ENCODE data around the gene CDRT4.

Gene CDRT4

DNA sequence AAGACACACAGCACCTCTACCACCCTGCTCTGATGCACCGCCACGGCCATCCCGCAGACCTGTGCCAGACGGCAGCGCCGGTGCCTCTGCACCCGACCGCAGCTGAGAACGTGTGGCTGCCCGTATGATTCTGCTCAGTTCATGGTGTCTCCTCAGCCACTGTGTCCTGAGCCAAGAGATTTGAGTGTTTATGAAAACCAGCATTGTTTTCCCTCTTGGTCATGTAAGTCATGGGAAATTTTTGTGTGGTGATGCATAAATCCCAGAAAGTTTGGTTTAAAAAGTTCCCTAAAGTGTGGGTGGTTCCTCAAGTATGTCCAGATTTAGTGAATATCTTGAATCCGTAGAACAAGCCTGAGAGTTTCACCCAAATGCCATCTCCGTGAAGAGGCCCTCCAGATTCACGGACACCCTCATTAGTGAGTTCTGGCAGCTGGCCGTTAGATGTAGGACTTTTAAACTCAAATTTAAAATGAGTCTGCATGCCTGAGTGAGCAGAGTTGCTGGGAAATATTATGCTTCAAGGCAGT, 57.6 kb downstream of the CDRT4 start:
- TF ChIP-seq, protein P1, sequence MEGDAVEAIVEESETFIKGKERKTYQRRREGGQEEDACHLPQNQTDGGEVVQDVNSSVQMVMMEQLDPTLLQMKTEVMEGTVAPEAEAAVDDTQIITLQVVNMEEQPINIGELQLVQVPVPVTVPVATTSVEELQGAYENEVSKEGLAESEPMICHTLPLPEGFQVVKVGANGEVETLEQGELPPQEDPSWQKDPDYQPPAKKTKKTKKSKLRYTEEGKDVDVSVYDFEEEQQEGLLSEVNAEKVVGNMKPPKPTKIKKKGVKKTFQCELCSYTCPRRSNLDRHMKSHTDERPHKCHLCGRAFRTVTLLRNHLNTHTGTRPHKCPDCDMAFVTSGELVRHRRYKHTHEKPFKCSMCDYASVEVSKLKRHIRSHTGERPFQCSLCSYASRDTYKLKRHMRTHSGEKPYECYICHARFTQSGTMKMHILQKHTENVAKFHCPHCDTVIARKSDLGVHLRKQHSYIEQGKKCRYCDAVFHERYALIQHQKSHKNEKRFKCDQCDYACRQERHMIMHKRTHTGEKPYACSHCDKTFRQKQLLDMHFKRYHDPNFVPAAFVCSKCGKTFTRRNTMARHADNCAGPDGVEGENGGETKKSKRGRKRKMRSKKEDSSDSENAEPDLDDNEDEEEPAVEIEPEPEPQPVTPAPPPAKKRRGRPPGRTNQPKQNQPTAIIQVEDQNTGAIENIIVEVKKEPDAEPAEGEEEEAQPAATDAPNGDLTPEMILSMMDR (IDR thresholded peaks at IDR 0.05; ENCODE audit: low read length, missing control alignments): no peak
- peak overlapping the region; percentile 38 for H3K4me3 ChIP-seq (replicated peaks; ENCODE audit: low read depth, low read length)
- DNase-seq (ENCODE audit: low read depth): peak; percentile 96

DNA sequence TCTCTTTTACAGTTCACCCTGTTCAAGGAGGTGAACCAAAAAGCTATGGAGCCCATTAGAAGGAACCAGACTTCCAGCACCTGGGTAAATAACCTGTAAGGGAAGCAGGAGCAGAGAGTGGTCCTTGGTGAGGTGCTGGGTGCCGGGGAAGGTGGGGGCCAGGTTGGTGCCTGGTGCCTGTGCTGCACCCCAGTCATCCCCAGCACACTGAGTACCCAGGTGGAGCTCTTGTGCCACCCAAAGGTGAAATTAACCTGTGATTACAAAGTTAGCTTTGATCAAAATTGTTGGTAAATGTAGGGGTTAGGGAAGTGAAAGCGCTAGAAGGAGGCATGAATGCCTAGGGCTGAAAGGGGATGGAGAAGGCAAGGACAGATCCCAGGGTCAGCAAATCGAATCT, 58.6 kb downstream of the CDRT4 start:
- no peak overlapping the region for H3K4me3 ChIP-seq (replicated peaks; ENCODE audit: low read depth, low read length)
- TF ChIP-seq, protein P1 (IDR thresholded peaks at IDR 0.05; ENCODE audit: low read length, missing control alignments): no peak
- DNase-seq (ENCODE audit: low read depth): no peak

DNA sequence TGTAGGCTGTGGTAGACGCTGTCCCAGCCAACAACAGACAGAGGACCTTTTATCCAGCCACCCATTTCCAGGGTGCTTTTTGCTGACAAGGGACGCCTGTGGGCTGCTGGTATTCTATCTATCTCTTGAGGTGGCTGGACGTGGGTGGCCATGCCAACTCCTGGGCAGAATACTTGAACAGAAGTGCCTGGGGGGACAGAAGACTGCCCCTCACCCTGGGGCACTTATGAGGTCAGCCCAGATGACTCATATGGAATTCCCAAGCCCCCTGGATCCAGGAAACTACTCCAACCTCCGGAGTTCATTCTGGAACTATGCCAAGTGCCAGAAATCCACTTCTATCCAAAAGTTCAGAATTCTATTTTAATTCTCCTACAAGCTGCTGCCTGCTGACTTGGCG, 61.3 kb downstream of the CDRT4 start:
- TF ChIP-seq, protein P1 (IDR thresholded peaks at IDR 0.05; ENCODE audit: low read length, missing control alignments): no peak
- DNase-seq (ENCODE audit: low read depth): no peak
- no peak overlapping the region for H3K4me3 ChIP-seq (replicated peaks; ENCODE audit: low read depth, low read length)

DNA sequence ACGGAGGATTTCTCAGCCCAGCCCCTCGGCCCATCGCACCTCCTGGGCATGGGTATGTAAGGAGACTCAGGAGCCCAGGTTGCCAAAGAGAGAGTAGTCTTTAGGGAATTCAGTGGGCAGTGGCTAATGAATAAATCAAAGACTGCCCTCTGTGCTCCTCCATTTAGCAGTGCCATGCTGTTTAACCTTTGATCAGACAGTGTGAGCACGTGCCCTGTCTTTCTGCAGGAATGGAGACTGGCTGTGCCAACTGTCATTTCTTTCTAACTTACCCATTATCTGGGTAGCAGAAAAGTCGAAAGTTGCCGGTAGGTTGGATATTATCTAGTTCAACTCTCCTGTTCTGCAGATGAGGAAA, 62.4 kb downstream of the CDRT4 start:
- DNase-seq (ENCODE audit: low read depth): no peak
- H3K4me3 ChIP-seq (replicated peaks; ENCODE audit: low read depth, low read length): no peak overlapping the region
- TF ChIP-seq, protein P1 (IDR thresholded peaks at IDR 0.05; ENCODE audit: low read length, missing control alignments): no peak

DNA sequence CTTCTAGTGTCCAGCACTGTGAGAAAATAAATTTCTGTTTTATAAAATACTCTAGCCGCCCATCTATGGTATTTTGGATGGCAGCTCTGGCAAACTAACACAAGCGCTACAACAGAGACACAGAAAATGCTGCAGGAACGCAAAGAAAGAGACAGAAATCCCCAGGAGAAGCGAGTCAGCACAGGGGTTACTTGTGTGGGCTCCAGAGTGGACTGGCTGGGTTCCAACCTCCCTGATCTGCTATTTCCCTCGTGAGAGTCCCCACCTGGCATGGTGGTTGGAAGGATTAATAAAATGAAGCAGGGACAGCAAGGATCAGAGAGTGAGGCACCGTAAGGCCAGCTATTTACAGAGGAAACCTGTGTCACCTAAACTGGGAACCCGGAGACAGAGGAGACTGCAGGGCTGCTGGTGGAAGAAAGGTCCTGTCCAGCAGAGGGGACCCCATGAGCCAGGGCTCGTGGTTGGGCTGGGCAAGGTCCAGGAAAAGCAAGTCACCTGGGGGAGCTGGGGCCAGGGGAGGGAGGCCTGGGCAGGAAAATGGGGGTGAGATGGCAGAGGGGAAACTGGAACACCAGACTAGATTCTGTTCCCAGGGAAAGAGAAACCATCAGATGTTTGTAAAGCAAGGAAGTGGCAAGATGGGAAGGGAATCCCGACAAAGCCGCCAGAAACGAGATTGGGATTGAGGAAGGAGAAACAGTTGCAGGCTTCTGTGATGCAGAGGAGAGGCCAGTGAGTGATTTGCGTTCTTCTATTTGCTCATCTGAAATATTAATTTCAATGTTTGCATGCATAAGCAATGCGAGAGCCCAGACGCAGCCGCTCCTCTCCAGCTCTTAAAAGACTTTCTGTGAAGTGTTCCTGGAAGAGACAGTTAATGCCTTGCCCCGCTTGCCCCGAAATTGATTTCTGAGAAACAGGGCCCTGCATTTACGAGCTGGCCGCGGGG, 63.0 kb downstream of the CDRT4 start:
- TF ChIP-seq, protein P1 (IDR thresholded peaks at IDR 0.05; ENCODE audit: low read length, missing control alignments): no peak
- H3K4me3 ChIP-seq (replicated peaks; ENCODE audit: low read depth, low read length): no peak overlapping the region
- DNase-seq (ENCODE audit: low read depth): peak; percentile 47

DNA sequence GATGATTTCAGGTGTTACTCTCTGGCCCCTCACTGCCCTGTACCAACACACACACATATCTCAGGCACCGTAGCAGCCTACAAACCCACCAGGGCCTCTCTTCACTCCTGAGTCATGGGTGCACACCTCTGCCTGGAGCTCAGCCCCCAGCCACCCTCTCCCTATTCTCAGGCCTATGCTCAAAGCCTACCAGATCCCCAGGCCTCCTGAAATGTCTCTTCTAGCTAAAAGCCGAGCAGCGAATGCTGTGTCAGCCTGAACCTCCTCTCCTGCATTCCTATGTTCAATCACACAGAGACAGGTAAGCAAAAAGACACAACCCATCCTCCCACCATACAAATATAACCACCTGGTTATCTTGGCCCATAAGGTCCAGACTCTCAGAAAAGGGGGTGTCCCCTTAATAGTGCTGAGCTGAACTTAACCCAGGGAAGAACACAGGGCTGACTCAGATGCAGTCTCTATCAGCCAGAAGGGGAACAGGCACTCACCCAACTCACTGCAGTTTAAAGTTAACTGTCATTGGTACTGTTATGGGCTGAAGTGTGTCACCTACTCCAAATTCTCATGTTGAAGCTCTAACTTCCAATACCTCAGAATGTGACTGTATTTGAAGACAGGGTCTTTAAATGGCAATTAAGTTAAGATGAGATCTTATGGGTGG, 64.0 kb downstream of the CDRT4 start:
- TF ChIP-seq, protein P1 (IDR thresholded peaks at IDR 0.05; ENCODE audit: low read length, missing control alignments): no peak
- no peak overlapping the region for H3K4me3 ChIP-seq (replicated peaks; ENCODE audit: low read depth, low read length)
- DNase-seq (ENCODE audit: low read depth): no peak
